ENCODE data around the gene ZKSCAN3.
"Not testable (repeated sequence)": the region's sequence is repeated elsewhere in the genome, so short reads cannot be mapped to it uniquely, and the experiment has no call there.

ZKSCAN3 gene

DNA sequence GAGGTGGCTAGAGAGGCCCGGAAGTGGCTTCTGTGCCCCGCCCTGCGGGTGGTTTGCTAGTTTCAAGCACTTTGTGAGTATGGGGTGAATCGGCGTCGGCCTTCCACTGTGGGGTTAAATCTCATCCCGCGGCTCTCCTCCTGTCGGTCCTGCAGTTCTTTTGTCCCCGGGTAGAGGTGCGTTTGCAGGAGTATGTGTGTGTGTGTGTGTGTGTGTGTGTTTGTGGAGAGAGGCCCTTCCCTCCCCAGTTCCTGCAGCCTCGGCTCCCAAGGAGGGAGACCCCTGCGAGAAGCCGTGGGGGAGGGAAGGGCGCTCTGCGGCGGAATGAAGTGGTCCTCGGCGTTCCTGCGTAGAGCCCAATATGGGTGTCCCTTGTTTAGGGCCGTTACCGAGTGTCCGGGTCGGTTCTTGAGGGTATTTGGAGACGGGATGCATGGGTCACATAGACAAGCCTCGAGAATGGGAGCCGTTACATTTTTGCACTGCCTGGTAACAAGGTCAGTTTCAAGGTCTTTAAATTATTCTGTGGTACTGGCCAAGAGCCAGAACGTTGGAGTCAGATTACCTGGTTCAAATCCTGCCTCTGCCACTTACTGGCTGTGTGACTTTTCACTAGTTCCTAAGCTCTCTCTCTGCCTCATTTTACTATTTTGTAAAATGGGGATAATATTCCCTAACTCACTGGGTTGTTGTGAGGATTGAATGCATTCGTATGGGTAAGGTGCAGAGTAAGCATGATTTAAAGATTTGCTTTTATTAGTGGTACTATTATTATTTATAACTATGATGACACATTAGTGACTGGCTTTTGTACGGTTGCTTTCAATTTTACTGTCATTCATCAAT lies at the start of gene ZKSCAN3:
ZKSCAN3 (plus strand) TSS at position 56 of the 846 bp plus-strand sequence. CDS start 9,640 bp downstream, outside the sequence.
- peak; percentile 86 for DNase-seq

- no peak for DNase-seq
These were observed 46.2 kb upstream of the ZKSCAN3 start for GRCh38 chr6:28303570-28303969.

GRCh38 chr6:28306363-28306762 lies 43.4 kb upstream of the ZKSCAN3 start:
- DNase-seq, result not testable (repeated sequence)

GRCh38 chr6:28311139-28311823 lies 38.5 kb upstream of the ZKSCAN3 start:
- no peak for DNase-seq

- no peak for DNase-seq
These were observed 36.8 kb upstream of the ZKSCAN3 start for GRCh38 chr6:28312939-28313338.

- no peak for DNase-seq
These were observed 34.1 kb upstream of the ZKSCAN3 start for GRCh38 chr6:28315628-28316027.

GRCh38 chr6:28317866-28318265 lies 31.9 kb upstream of the ZKSCAN3 start:
- not testable (repeated sequence) for DNase-seq

DNA sequence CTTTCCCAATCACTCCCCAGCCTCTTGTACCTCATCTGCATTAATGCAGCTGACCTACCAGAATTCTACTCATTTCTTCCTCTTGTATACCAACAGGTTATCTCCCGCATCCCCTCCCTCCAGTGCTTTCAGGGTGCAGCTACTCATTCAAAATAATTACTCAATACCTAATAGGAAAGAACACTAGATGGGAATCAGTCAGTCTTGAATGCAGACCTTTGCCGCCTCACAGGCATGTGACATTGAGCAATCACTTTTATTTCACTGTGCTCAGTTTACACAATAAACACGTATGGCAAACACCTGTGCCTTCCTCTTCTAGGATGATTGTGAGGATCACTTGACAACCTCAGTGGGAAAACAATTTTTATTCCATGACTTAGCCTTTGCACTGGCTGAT lies 27.1 kb upstream of the ZKSCAN3 start:
- DNase-seq, result no peak

GRCh38 chr6:28323813-28324424 lies 25.8 kb upstream of the ZKSCAN3 start:
- DNase-seq, result no peak

DNA sequence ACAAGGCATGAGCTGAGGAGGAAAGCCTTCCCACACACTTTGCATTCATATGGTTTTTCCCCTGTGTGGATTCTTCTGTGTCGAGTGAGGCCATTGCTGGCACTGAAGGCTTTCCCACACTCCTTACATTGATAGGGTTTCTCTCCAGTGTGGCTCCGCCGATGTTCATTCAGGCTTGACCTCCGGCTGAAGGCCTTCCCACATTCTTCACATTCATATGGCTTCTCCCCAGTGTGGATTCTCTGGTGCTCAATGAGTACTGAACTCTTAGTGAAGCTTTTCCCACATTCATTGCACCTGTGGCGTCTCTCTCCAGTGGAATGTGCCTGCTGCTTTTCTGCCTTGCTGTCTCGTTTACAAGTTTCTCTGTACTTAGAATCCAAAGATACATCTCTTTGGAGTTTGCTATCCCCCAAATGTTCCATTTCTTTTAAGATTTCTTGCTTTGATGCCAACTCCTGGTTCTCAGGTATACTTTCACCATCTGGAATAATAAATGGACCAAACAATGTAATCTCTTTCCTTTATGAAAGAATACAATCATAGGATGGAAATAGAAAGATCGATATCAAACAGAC lies 23.3 kb upstream of the ZKSCAN3 start:
- no peak for DNase-seq

DNA sequence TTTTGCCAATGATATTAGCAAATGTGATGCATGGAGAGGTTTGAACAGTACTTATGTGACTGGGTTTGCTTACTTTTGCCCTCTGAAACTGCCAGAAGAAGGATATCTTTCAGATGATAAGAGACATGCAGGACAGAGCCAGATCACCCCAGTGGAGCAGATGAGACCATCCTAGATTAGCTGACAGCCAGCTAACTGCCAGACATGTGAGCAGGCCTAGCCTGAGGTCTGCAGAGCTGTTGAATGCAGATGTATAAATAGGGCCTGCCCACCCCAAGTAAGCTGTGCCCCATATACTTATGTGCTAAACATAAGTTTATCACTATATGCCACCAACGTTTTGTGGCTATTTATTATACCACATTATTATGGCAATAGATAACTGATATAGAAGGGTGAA lies 19.7 kb upstream of the ZKSCAN3 start:
- no peak for DNase-seq

- no peak for DNase-seq
These were observed 16.7 kb upstream of the ZKSCAN3 start for GRCh38 chr6:28333047-28333446.

DNA sequence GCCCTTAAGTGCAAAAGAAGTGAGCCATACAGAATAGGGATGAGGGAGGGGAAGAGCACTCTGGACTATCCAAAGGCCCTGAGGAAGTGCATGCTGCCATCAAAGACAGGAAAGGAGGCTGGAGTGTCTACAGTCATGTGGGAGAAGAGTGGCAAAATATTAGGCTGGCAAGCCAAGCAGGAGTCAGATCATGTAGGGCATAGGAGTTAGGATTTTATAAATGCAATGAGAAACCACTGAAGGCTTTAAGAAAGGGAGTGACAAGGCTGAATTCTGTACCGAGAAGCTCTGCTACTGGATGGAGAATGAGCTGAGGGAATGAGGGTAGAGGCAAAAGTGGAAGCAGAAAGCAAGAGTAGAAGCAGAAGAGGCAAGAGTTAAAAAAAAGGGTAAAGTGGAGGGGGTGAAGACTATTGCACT lies 16.1 kb upstream of the ZKSCAN3 start:
- no peak for DNase-seq

DNA sequence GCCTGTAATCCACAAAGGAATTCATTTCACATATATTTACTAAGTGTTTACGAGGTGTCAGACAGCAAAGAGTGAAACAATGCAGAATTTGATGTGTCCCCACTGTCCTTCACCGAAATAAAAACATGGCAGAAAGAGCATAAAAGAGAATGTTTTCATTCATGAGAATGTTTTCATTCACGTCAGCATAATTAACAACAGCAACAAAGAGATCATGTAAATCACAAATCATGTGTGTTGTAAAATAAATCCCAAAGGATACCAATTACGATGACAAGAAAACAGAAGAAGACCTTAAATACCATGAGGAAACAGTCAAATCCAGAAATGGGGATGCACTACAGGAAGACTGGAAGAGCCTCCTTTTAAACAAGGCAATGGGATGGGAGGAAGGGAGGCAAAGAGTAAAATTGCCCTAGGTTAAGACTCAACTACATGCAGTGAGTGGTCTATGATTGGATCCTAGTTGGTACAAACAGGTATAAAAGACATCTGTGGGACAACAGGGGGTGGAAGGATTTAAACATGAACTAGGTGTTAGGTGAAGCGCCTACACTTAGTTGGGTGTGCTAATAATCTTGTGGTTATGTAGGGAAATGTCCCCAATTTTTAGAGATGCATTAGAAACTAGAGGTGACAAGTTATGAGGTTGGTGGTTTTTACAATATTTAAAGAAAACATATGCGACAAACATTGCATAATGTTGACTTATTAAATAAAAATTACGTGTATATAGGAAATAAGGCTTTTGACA lies 15.3 kb upstream of the ZKSCAN3 start:
- DNase-seq, result no peak

DNA sequence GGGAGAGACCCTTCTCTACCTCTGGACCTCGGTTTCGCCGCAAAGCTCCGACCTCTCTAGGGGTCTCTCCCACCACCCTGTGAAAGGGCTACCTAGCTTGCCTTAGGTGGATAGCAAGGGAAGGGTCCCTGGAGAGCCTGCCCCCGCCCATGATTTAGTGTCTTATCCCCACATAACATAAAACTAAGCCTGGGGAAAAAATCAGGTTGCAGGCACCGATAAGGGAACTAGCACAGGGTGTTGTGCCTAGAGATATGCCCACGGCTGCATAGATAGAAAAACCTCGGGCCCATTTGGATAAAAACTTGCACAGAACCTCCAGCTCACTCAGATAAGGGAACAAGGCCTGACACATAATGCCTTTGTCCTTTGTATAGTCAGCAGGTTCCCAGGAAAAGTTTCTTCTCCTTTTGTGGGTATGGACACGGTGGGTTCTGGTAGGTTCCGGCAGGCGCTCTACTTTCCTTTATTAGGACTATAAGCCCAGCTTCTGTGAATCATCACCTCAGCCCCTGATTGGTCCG lies 14.6 kb upstream of the ZKSCAN3 start:
- no peak for DNase-seq

DNA sequence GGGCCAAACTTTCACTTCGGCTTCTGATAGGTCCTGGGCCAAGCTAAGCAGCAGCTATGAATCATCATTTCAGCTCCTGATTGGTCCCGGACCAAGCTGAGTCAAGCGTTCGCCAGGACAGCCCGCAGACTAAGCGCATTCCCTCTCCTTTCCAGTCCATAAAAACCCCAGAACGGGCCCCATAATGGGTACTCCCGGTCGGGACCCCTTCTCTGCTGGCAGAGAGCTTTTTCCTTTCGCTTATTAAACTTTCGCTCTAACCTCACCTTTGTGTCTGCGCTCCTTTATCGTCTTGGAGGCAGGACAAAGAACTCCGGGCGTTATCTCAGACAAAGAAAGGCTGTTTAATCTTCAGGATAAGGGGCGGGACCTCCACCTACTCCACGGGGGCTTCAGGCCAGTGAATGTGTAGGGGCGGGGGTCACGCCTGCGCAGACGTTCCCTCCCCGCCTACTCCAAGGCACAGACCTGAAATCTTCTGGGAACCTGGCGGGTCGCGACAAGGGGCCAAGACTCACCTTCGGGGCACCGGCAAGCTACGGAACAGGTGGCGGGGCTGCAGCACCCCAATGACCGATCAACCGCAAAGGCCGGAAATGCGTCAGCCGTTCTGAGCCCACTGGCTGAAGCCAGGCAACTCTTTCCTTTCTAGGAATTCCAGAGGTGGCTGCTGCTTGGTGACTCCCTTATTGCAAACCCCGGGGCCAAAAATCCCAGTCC lies 14.0 kb upstream of the ZKSCAN3 start, which contains the start of gene ZSCAN31:
ZSCAN31 (minus strand) TSS at position 585 of the 720 bp plus-strand sequence. CDS start 6,465 bp downstream, outside the sequence.
- peak; percentile 94 for DNase-seq

DNA sequence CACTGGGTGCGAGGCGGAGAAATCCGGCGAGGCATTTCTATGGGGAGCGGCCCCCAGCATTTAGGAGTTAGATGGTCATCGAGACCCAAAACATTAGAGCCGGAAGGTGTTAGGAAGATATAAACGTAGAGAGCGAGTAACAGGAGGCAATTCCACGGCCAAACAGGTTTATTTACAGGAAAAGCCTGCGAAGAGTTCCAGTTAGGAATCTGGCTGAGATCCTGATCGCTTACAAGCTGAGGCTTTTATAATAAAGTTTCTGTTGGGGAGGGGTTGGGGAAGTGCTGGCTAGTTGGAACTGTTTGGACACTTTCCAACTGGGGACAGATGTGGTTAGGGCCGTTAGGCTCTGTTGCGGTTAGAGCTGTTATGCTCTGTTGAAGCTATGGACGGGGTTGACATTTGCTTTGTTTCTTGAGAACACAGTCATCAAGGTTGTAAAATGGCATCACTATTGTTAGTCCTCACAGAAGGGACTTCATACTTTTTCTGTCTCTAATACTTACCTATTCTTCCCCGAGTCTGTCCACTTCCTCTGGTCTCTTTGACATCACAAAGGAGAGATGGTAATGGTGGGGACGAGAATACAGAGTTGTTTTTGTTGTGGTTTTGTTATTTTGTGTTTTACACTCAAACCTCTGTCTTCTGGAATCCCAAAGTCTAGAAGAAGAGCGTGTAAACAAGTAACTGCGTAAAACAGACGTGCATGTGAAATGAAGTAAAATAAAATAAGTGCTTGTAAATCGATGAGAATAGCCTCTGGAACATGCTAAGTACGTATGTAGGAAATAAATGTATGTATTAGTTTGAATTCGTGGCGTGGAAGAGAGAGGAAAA lies 13.2 kb upstream of the ZKSCAN3 start:
- peak; percentile 54 for DNase-seq

DNA sequence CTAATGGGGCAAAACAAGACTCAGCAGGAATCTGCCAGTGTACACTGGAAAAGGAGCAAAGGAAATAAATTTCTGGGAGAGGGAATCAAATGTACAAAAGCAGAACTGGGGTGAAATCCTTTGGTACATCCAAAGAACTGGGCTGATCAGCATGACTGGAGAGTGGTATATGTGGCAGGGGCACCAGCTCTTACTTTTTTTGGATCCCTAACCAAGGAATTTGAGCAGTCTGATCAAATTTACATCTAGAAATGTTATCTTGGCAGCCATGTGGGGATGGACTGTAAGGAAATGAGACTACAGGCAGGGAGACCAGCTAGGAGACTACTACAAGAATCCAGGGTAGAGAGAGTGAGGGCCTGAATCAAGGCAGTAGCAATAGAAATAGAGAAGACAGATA lies 12.6 kb upstream of the ZKSCAN3 start:
- DNase-seq, result no peak

DNA sequence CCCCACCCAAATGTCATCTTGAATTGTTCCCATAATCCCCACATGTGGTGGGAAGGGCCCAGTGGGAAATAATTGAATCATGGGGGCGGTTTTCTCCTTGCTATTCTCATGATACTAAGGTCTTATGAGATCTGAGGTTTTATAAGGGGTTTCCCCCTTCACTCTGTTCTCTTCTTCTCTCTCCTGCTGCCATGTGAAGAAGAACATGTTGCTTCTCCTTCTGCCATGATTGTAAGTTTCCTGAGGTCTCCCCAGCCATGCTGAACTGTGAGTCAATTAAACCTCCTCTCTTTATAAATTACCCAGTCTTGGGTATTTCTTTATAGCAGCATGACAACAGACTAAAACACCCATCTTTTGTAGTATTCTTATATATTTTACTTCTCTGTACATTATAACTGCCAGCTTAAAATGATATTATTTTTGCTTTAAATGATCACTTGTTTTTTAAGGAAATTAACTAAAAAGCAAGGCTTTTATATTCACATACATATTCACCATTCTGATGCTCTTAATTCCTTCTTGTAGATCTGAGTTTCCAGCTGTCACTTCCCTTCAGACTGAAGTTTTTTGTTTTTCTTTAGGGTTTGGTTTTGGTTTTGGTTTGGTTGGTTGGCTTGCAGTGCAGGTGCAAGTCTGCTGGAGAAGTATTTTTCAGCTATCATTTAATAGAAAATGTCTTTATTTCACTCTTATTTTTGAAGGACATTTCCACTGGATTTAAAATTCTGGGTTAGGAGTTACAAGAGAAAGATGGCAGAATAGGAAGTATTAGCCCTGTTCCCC lies 9.2 kb upstream of the ZKSCAN3 start:
- no peak for DNase-seq

Data from left hindlimb (tissue), 1 donor.